Liver (tissue), 3 donors: Measurements from ENCODE around the gene IRAK2.

ENCODE experiments used
- ATF3 ChIP-seq: IDR thresholded peaks from 2 replicates; pipeline ENCODE4 v1.6.1; 2016; ENCODE audit warnings: antibody characterized with exemption
- CTCF ChIP-seq: fragments of 150-350 bp; IDR thresholded peaks from 2 replicates; pipeline ENCODE4 v1.5.1; 2017; ENCODE audit warnings: improper control_type of control experiment, low read depth, low read length; ENCODE audit not compliant: missing input control
- FOXA1 ChIP-seq: IDR thresholded peaks from 2 replicates; pipeline ENCODE4 v1.6.1; 2016; ENCODE audit warnings: antibody characterized with exemption
- GABPA ChIP-seq, 2 donors: IDR thresholded peaks in 1 of 2; conservative IDR thresholded peaks in 1 of 2; 2 replicates each; pipeline ENCODE4 v1.6.1; 2016; ENCODE audit warnings: antibody characterized with exemption in 2 of 2, mild to moderate bottlenecking in 1 of 2, moderate library complexity in 1 of 2
- JUND ChIP-seq, 2 donors: IDR thresholded peaks; 2 replicates each; pipeline ENCODE4 v1.6.1; 2016; ENCODE audit warnings: antibody characterized with exemption in 2 of 2
- MAX ChIP-seq: IDR thresholded peaks from 2 replicates; pipeline ENCODE4 v1.6.1; 2016; ENCODE audit warnings: antibody characterized with exemption
- RAD21 ChIP-seq, 2 donors: IDR thresholded peaks; 2 replicates each; pipeline ENCODE4 v1.6.1; 2016; ENCODE audit warnings: antibody characterized with exemption in 2 of 2, mild to moderate bottlenecking in 2 of 2
- REST ChIP-seq: IDR thresholded peaks from 2 replicates; pipeline ENCODE4 v1.6.1; 2016; ENCODE audit warnings: antibody characterized with exemption, mild to moderate bottlenecking
- SP1 ChIP-seq: IDR thresholded peaks from 2 replicates; pipeline ENCODE4 v1.6.1; 2018; ENCODE audit warnings: antibody characterized with exemption, mild to moderate bottlenecking
- TAF1 ChIP-seq: conservative IDR thresholded peaks from 2 replicates; pipeline ENCODE4 v1.6.1; 2016; ENCODE audit warnings: antibody characterized with exemption, mild to moderate bottlenecking
- YY1 ChIP-seq: IDR thresholded peaks from 2 replicates; pipeline ENCODE4 v1.6.1; 2016; ENCODE audit warnings: antibody characterized with exemption, mild to moderate bottlenecking
- ZBTB33 ChIP-seq: IDR thresholded peaks from 2 replicates; pipeline ENCODE4 v1.6.1; 2016; ENCODE audit warnings: antibody characterized with exemption
- donor health status: healthy.
- donor health status: healthy.

- TF ChIP-seq CTCF = no peak
- no peak for TF ChIP-seq SP1
- TF ChIP-seq GABPA (IDR thresholded peaks at IDR 0.05 in 1 of 2, conservative IDR thresholded peaks at IDR 0.05 in 1 of 2) = no peak
- TF ChIP-seq YY1 = no peak
- no peak for TF ChIP-seq ZBTB33
- TF ChIP-seq REST = no peak
- TF ChIP-seq JUND (IDR thresholded peaks at IDR 0.05) = no peak
- TF ChIP-seq FOXA1 = no peak
- TF ChIP-seq ATF3 = no peak
- TF ChIP-seq TAF1 = no peak
- TF ChIP-seq MAX = no peak
- TF ChIP-seq RAD21 (IDR thresholded peaks at IDR 0.05) = no peak
These were observed 89.0 kb downstream of the IRAK2 start for GRCh38 chr3:10253731-10254130.
